PC-3 (cell line): ENCODE measurements around the gene SERPING1. TPM values are rescaled to one million over a fixed set of nuclear protein-coding genes. Genes with fewer than 3 reads are reported as not detected.

ENCODE experiments used
- ATAC-seq: fragments of 200-7000 bp; cut with Tn5 transposase; 2 replicates; pipeline ENCODE4 v1.9.1; 2020; ENCODE audit warnings: mild to moderate bottlenecking, moderate library complexity
- BruUV-seq: library from RNA; stranded (reverse); fragments of 400-500 nt; replicated peaks from 2 replicates; lab custom pipeline; 2021; lab: Mats Ljungman, UMichigan
- CTCF ChIA-PET: fragments of 300-600 bp; sonication (Branson Sonifier 250); formaldehyde crosslinking; loops from one replicate; lab custom pipeline; 2022; ENCODE audit warnings: antibody characterized with exemption; lab: Charles Lee
- POLR2A ChIA-PET: fragments of 300-600 bp; sonication (Branson Sonifier 250); formaldehyde crosslinking; loops from one replicate; lab custom pipeline; 2022; ENCODE audit warnings: antibody characterized with exemption; ENCODE audit not compliant: unreplicated experiment; lab: Charles Lee
- DNase-seq: peaks from one replicate; pipeline ENCODE4 v3.0.0-alpha.2; 2015
- H2AFZ ChIP-seq: fragments of 300-600 bp; sonication (generic); 2 replicates; pipeline ENCODE4 v1.6.0; 2016; ENCODE audit warnings: antibody characterized with exemption, low read length
- H3F3A ChIP-seq: fragments of 300-600 bp; sonication (generic); one replicate; pipeline ENCODE4 v1.6.0; 2017; ENCODE audit warnings: antibody characterized with exemption, low read length, control low read depth, mild to moderate bottlenecking; ENCODE audit not compliant: unreplicated experiment
- H3K27ac ChIP-seq: fragments of 300-600 bp; sonication (generic); 2 replicates; pipeline ENCODE4 v1.5.1; 2016; ENCODE audit warnings: mild to moderate bottlenecking, low read length
- H3K27me3 ChIP-seq: fragments of 300-600 bp; sonication (generic); 2 replicates; pipeline ENCODE4 v1.6.1; 2016; ENCODE audit warnings: low read length, mixed read lengths
- H3K36me3 ChIP-seq: fragments of 300-600 bp; sonication (generic); 2 replicates; pipeline ENCODE4 v1.6.1; 2016; ENCODE audit warnings: low read depth, mixed run types, low read length, mixed read lengths
- H3K4me1 ChIP-seq: fragments of 300-600 bp; sonication (generic); 2 replicates; pipeline ENCODE4 v1.5.1; 2016; ENCODE audit warnings: low read length; ENCODE audit not compliant: insufficient read depth
- H3K4me2 ChIP-seq: fragments of 300-600 bp; sonication (generic); 2 replicates; pipeline ENCODE4 v1.6.0; 2016; ENCODE audit warnings: low read length
- H3K4me3 ChIP-seq: fragments of 300-600 bp; sonication (generic); 2 replicates; pipeline ENCODE4 v1.5.1; 2016; ENCODE audit warnings: mild to moderate bottlenecking, low read length, mixed read lengths
- H3K79me2 ChIP-seq: fragments of 300-600 bp; sonication (generic); 2 replicates; pipeline ENCODE4 v1.6.1; 2017; ENCODE audit warnings: low read length, mixed read lengths
- H3K9ac ChIP-seq: fragments of 300-600 bp; sonication (generic); 2 replicates; pipeline ENCODE4 v1.6.0; 2016; ENCODE audit warnings: mild to moderate bottlenecking, low read length
- H3K9me2 ChIP-seq: fragments of 300-600 bp; sonication (generic); replicated peaks from 2 replicates; pipeline ENCODE4 v1.6.1; 2016; ENCODE audit warnings: mixed run types, low read length, mixed read lengths
- H3K9me3 ChIP-seq: fragments of 300-600 bp; sonication (generic); 2 replicates; pipeline ENCODE4 v1.6.1; 2016; ENCODE audit warnings: low read length, mixed read lengths
- H4K20me1 ChIP-seq: fragments of 300-600 bp; sonication (generic); 2 replicates; pipeline ENCODE4 v1.6.1; 2016; ENCODE audit warnings: low read length, mixed read lengths
- EZH2 ChIP-seq: fragments of 300-600 bp; sonication (generic); IDR thresholded peaks from one replicate; pipeline ENCODE4 v1.6.1; 2017; ENCODE audit warnings: antibody characterized with exemption, mild to moderate bottlenecking, low read length; ENCODE audit not compliant: unreplicated experiment
- EZH2phosphoT487 ChIP-seq: fragments of 300-600 bp; sonication (generic); IDR thresholded peaks from 2 replicates; pipeline ENCODE4 v1.6.1; 2018; ENCODE audit warnings: mild to moderate bottlenecking, antibody characterized with exemption, low read length, borderline replicate concordance
- intact Hi-C: fragments of 100-400 bp; cut with micrococcal nuclease; formaldehyde crosslinking; loops from 2 replicates; pipeline ENCODE4 v1.9.0; 2023
- total RNA-seq: library from RNA; depleted of rRNA; stranded (reverse); fragments of >200 nt; gene quantifications from 2 replicates; pipeline ENCODE4 v1.2.3, GENCODE V29; 2014
- TF ChIP-seq, protein P1 (sequence below): fragments of 300-600 bp; sonication (generic); conservative IDR thresholded peaks from 2 replicates; pipeline ENCODE4 v1.5.1; 2017; ENCODE audit warnings: antibody characterized with exemption, low read depth, mild to moderate bottlenecking, low read length

SERPING1 gene
- total RNA-seq, 1 experiment from 2014 or later = not detected

DNA sequence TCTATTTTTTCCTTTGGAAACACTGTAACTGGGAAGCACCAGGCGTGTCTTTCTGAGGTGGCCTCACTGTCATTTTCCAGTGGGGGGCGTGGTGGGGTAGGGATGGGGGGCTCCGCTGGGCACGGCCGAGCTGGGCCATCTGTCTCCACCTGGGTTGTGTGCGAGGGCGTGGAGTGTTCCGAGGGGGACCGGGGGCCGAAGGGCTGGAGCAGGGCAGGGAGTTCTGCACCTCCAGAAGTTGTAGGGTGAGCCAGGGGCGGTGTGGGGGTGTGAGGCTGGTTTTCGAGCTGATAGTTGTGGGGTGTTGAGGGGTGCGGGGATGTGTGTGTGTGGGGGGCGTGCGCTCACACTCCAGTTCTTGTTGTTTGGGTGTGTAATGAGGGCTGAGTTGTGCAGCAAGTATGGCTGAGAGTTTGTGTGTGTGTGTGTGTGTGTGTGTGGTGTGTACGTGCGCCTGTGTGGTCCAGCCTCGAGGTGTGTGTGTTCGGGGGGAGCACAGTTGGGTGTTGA lies 41.4 kb downstream of the SERPING1 start:
- TF ChIP-seq, protein P1, sequence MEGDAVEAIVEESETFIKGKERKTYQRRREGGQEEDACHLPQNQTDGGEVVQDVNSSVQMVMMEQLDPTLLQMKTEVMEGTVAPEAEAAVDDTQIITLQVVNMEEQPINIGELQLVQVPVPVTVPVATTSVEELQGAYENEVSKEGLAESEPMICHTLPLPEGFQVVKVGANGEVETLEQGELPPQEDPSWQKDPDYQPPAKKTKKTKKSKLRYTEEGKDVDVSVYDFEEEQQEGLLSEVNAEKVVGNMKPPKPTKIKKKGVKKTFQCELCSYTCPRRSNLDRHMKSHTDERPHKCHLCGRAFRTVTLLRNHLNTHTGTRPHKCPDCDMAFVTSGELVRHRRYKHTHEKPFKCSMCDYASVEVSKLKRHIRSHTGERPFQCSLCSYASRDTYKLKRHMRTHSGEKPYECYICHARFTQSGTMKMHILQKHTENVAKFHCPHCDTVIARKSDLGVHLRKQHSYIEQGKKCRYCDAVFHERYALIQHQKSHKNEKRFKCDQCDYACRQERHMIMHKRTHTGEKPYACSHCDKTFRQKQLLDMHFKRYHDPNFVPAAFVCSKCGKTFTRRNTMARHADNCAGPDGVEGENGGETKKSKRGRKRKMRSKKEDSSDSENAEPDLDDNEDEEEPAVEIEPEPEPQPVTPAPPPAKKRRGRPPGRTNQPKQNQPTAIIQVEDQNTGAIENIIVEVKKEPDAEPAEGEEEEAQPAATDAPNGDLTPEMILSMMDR = peak; percentile 27; the same call in 1 of the 2 replicates
- TF ChIP-seq EZH2 = no peak
- Histone ChIP-seq H3K27me3 (0 out of 2 replicates have a peak, but pooled peaks cover 5% of the 10 kb centered on the region), H3K4me3 (peak overlapping the region; percentile 91), H3K4me1 (peaks cover 14% of the 10 kb centered on the region), H3K9me2 (no peaks in the 10 kb centered on the region), H3K9me3 (no peaks in the 10 kb centered on the region), H3K79me2 (peaks cover 27% of the 10 kb centered on the region), H3K4me2 (peak overlapping the region; percentile 97), H2AFZ (peak overlapping the region; percentile 94), H3K27ac (no peak overlapping the region), H4K20me1 (no peaks in the 10 kb centered on the region), H3F3A (no peaks in the 10 kb centered on the region), H3K9ac (peak overlapping the region; percentile 83), H3K36me3 (no peaks in the 10 kb centered on the region)
- ChIA-PET POLR2A (no interaction called here), CTCF (interaction anchor here (0.5 to 0.8 kb wide), 2 partner anchors 12 to 293 kb away, joined by 3 to 10 read pairs; no protein-coding TSS in a partner anchor)
- ATAC-seq = peak; percentile 18
- intact Hi-C loops = no loop called here
- no peak for DNase-seq
- BruUV-seq = no TSS peak

DNA sequence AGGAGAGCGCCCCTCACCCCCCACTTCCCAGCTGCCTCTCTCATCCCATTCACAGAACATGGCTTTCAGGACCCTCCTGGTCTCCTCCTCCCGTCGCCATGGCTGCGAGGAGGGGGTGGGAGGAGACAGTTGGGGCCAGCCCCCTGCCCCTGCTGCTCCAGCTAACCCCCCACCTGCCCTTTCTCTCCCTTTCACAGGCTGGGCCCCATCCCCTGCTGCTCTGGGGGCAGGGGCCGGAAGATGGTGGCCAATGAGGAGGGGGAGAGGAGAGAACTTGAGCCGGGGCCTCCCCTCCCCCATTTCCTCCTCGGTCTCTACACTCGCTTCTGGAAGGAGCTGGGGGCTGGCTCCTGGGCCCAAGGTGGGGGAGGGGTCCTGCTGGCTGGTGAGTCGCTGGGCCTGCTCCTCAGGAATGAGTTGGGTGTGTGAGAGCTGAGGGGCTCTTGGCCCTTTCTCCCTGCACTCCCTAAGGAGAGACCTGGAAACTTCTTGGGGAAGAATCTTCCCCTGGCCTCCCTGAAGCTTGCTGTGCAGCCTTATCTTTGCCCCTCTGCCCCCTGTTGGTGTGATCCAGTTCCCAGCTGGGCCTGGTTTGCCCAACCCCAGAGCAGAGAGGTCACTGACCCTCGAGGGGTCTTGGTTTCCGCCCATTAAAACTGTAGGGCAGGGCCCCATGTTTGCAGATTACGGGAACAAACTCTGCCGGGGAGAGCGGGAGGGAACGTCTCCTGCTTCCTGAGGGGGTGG lies 42.0 kb downstream of the SERPING1 start:
- H3K27ac ChIP-seq = no peak overlapping the region
- no TSS peak for BruUV-seq
- peak; percentile 7; the same call in 1 of the 2 replicates for ATAC-seq

More for the DNA sequence above, 42.0 kb downstream of the SERPING1 start:
- CTCF ChIA-PET = interaction anchor here (2.8 kb wide), 1 partner anchor 146 kb away, joined by 12 read pairs; no protein-coding TSS in a partner anchor
- Histone ChIP-seq H3K4me3 (peak overlapping the region; percentile 91), H3K4me1 (peaks cover 14% of the 10 kb centered on the region), H3K27me3 (0 out of 2 replicates have a peak, but pooled peaks cover 2% of the 10 kb centered on the region), H3K9me3 (no peaks in the 10 kb centered on the region), H3K4me2 (peak overlapping the region; percentile 97), H2AFZ (peak overlapping the region; percentile 94), H3K79me2 (peaks cover 27% of the 10 kb centered on the region), H3K9ac (peak overlapping the region; percentile 83), H4K20me1 (no peaks in the 10 kb centered on the region), H3K36me3 (no peaks in the 10 kb centered on the region), H3K9me2 (no peaks in the 10 kb centered on the region), H3F3A (no peaks in the 10 kb centered on the region)
- POLR2A ChIA-PET = interaction anchor here (0.6 kb wide), 1 partner anchor 57 kb away, joined by 3 read pairs; no protein-coding TSS in a partner anchor
- intact Hi-C loops = loop anchor here (2.0 kb wide), 1 partner anchor 295 kb away; no protein-coding TSS in a partner anchor
- TF ChIP-seq EZH2phosphoT487 (no peak), EZH2 (no peak)
- TF ChIP-seq, protein P1 = peak; percentile 29
- DNase-seq = peak; percentile 51
